Endothelial cell of umbilical vein (primary cell): ENCODE measurements around the gene TTLL10. TPM values are rescaled to one million over a fixed set of nuclear protein-coding genes. Genes with fewer than 3 reads are reported as not detected.

Source experiments
- BruUV-seq: library from RNA; stranded (reverse); fragments of 400-500 nt; replicated peaks from 2 replicates; lab custom pipeline; 2021; lab: Mats Ljungman, UMichigan
- CTCF ChIA-PET: fragments of 300-600, 350-600 bp; sonication (Branson Sonifier 250); formaldehyde crosslinking; loops from one replicate; lab custom pipeline; 2021; ENCODE audit warnings: antibody characterized with exemption, inconsistent platforms; lab: Charles Lee
- POLR2A ChIA-PET: fragments of 300-600, 350-600 bp; sonication (Branson Sonifier 250); formaldehyde crosslinking; loops from one replicate; lab custom pipeline; 2021; ENCODE audit warnings: antibody characterized with exemption, inconsistent platforms; lab: Charles Lee
- DNase-seq: peaks from one replicate; pipeline ENCODE4 v3.0.0-alpha.2; 2011; ENCODE audit warnings: low read depth, low spot score
- FAIRE-seq: peaks from 2 replicates; lab custom pipeline; 2011; peaks lifted over from hg19 to GRCh38; lab: Jason Lieb, UNC
- H2AFZ ChIP-seq: 2 replicates; pipeline ENCODE4 v1.6.0; 2012; ENCODE audit warnings: low read depth, low read length, control low read depth, inconsistent platforms
- H3K27ac ChIP-seq: 2 replicates; pipeline ENCODE4 v1.5.1; 2011; ENCODE audit warnings: low read depth, mild to moderate bottlenecking, control low read depth, low read length, moderate library complexity; ENCODE audit not compliant: insufficient read depth
- H3K27me3 ChIP-seq, 2 experiments: 2 replicates each; pipeline versions ENCODE4 v1.6.0 to v1.6.1; 2011; ENCODE audit warnings: low read length in 2 of 2, mixed read lengths in 1 of 2; ENCODE audit not compliant: control insufficient read depth in 2 of 2, insufficient read depth in 2 of 2
- H3K36me3 ChIP-seq, 2 experiments: 2 replicates in 1 of 2; 3 replicates in 1 of 2; pipeline ENCODE4 v1.5.1; 2011; ENCODE audit warnings: low read length in 2 of 2, mild to moderate bottlenecking in 1 of 2, moderate library complexity in 1 of 2; ENCODE audit not compliant: control insufficient read depth in 2 of 2, insufficient read depth in 2 of 2; ENCODE audit errors: extremely low read depth in 1 of 2
- H3K4me1 ChIP-seq: 3 replicates; pipeline ENCODE4 v1.5.1; 2011; ENCODE audit warnings: mild to moderate bottlenecking, low read length; ENCODE audit not compliant: control insufficient read depth, insufficient read depth; ENCODE audit errors: extremely low read depth
- H3K4me2 ChIP-seq: 2 replicates; pipeline ENCODE4 v1.6.1; 2011; ENCODE audit warnings: low read length, control low read depth, mixed read lengths; ENCODE audit not compliant: insufficient read depth
- H3K4me3 ChIP-seq, 3 experiments: fragments of 200-600 bp in 1 of 3; sonication (generic), shearing (Covaris generic) in 1 of 3; replicated peaks in 1 of 3; 2 replicates each; pipeline ENCODE4 v1.5.1; 2011 to 2016; ENCODE audit warnings: control low read depth in 3 of 3, low read length in 3 of 3, mild to moderate bottlenecking in 2 of 3, inconsistent platforms in 1 of 3, low read depth in 1 of 3, moderate library complexity in 1 of 3; ENCODE audit not compliant: insufficient read depth in 1 of 3
- H3K79me2 ChIP-seq: 2 replicates; pipeline ENCODE4 v1.6.0; 2012; ENCODE audit warnings: low read length, inconsistent platforms; ENCODE audit not compliant: control insufficient read depth, insufficient read depth
- H3K9ac ChIP-seq: replicated peaks from 2 replicates; pipeline ENCODE3; 2011; ENCODE audit warnings: low read length, control low read depth; ENCODE audit not compliant: insufficient read depth; ENCODE audit errors: extremely low read depth
- H3K9me1 ChIP-seq: replicated peaks from 3 replicates; pipeline ENCODE4 v1.6.0; 2011; ENCODE audit warnings: mild to moderate bottlenecking, low read length; ENCODE audit not compliant: control insufficient read depth, insufficient read depth; ENCODE audit errors: extremely low read depth
- H3K9me3 ChIP-seq: replicated peaks from 2 replicates; pipeline ENCODE4 v1.5.1; 2012; ENCODE audit warnings: low read length, inconsistent platforms; ENCODE audit not compliant: control insufficient read depth, insufficient read depth
- H4K20me1 ChIP-seq: replicated peaks from 2 replicates; pipeline ENCODE3; 2011; ENCODE audit warnings: mild to moderate bottlenecking, low read length; ENCODE audit not compliant: control insufficient read depth, insufficient read depth; ENCODE audit errors: extremely low read depth
- CTCF ChIP-seq, 2 donors: IDR thresholded peaks; 1 replicate in 1 of 2; 2 replicates in 1 of 2; pipeline ENCODE4 v1.5.1; 2011; ENCODE audit warnings: low read length in 2 of 2, mild to moderate bottlenecking in 2 of 2, moderate library complexity in 2 of 2, control low read depth in 1 of 2, inconsistent platforms in 1 of 2, low read depth in 1 of 2; ENCODE audit not compliant: insufficient read depth in 1 of 2; ENCODE audit errors: extremely low read depth in 1 of 2
- EZH2 ChIP-seq: IDR thresholded peaks from 2 replicates; pipeline ENCODE4 v1.6.1; 2012; ENCODE audit warnings: borderline replicate concordance, low read depth, mild to moderate bottlenecking, moderate library complexity, low read length, inconsistent platforms; ENCODE audit not compliant: severe bottlenecking
- FOS ChIP-seq: IDR thresholded peaks from 2 replicates; pipeline ENCODE4 v1.6.1; 2011; ENCODE audit warnings: mild to moderate bottlenecking, low read length, moderate library complexity, borderline replicate concordance; ENCODE audit not compliant: insufficient read depth
- GATA2 ChIP-seq: IDR thresholded peaks from 2 replicates; pipeline ENCODE4 v1.7.0; 2011; ENCODE audit warnings: low read depth, mild to moderate bottlenecking, moderate library complexity, mixed read lengths, low read length; ENCODE audit not compliant: insufficient read length, insufficient read depth
- JUN ChIP-seq: IDR thresholded peaks from 2 replicates; pipeline ENCODE4 v1.6.1; 2011; ENCODE audit warnings: borderline replicate concordance, low read depth; ENCODE audit not compliant: insufficient read length, insufficient read depth
- MAX ChIP-seq: IDR thresholded peaks from 2 replicates; pipeline ENCODE4 v1.6.1; 2011; ENCODE audit not compliant: insufficient read depth, insufficient read length
- MYC ChIP-seq: IDR thresholded peaks from one replicate; pipeline ENCODE4 v1.6.1; 2011; ENCODE audit warnings: mild to moderate bottlenecking, low read depth, low read length
- POLR2A ChIP-seq: IDR thresholded peaks from 2 replicates; pipeline ENCODE4 v1.6.1; 2012; ENCODE audit warnings: low read depth, mild to moderate bottlenecking, control low read depth, low read length
- POLR2AphosphoS5 ChIP-seq: IDR thresholded peaks from 2 replicates; pipeline ENCODE4 v1.6.1; 2012; ENCODE audit warnings: low read depth, mild to moderate bottlenecking, control low read depth, low read length, moderate library complexity; ENCODE audit not compliant: insufficient read depth
- dilution Hi-C: fragments of 300-500 bp; cut with MboI; formaldehyde crosslinking; loops from one replicate; pipeline ENCODE4 v1.15.0; 2019; ENCODE audit warnings: low sequenced_read_pairs; ENCODE audit not compliant: extremely low pct_ligation_motif_present
- intact Hi-C: fragments of 100-400 bp; cut with micrococcal nuclease; formaldehyde crosslinking; loops from one replicate; pipeline ENCODE4 v1.10.0; 2022
- polyA plus RNA-seq, 4 experiments: library from polyadenylated mRNA; depleted of rRNA in 3 of 4; stranded (reverse) in 3 of 4; unstranded in 1 of 4; fragments of >200 nt; gene quantifications; 2 replicates each; pipeline versions ENCODE4 v1.2.1 to v1.2.3, GENCODE V29; 2011 to 2012; ENCODE audit warnings: missing spikeins in 1 of 4
- total RNA-seq: library from RNA; stranded (reverse); gene quantifications from 2 replicates; pipeline ENCODE4 v1.2.3, GENCODE V29; 2021

The TTLL10 gene
- total and polyA plus RNA-seq, 2 donors (not counting 3 experiments of a cell fraction or from before 2014, with no cell fraction given) = not detected

- Histone ChIP-seq H4K20me1 (no peaks in the 10 kb centered on the region), H2AFZ (no peak overlapping the region), H3K9ac (no peak overlapping the region), H3K79me2 (no peaks in the 10 kb centered on the region), H3K4me1 (no peaks in the 10 kb centered on the region), H3K9me3 (no peaks in the 10 kb centered on the region), H3K4me3 (no peak overlapping the region), H3K9me1 (no peaks in the 10 kb centered on the region), H3K4me2 (no peak overlapping the region), H3K36me3 (no peaks in the 10 kb centered on the region), H3K27me3 (no peaks in the 10 kb centered on the region), H3K27ac (no peak overlapping the region)
- BruUV-seq = no TSS peak
- TF ChIP-seq JUN (no peak), GATA2 (no peak), POLR2A (no peak), EZH2 (no peak), MYC (no peak), FOS (no peak), CTCF (IDR thresholded peaks at IDR 0.05; ENCODE audit: extremely low read depth in 1 of 2, insufficient read depth in 1 of 2, low read depth in 1 of 2, low read length in 2 of 2) (no peak), POLR2AphosphoS5 (no peak), MAX (no peak)
- FAIRE-seq (no peak), DNase-seq (no peak)
- POLR2A ChIA-PET = no interaction called here
- dilution Hi-C loops = no loop called here
- intact Hi-C loops = no loop called here
- CTCF ChIA-PET = interaction anchor here (1.3 kb wide), 1 partner anchor 42 kb away, joined by 3 read pairs; no protein-coding TSS in a partner anchor
Measured at GRCh38 chr1:1164361-1164700, 9.3 kb upstream of the TTLL10 start.
